Right forelimb (tissue), 1 donor: Measurements from ENCODE around the gene FMR1.

Experiments
- DNase-seq: peaks from one replicate; pipeline ENCODE4 v3.0.0-alpha.2; 2018

The FMR1 gene

GRCh38 chrX:147911192-147912022 lies at the start of gene FMR1:
Gene FMR1 (plus strand): TSS chrX:147911919. CDS start chrX:147912180, 261 bp downstream.
- peak; percentile 92 for DNase-seq

- DNase-seq = no peak
Observed at GRCh38 chrX:147875866-147876596, 35.7 kb upstream of the FMR1 start.

DNA sequence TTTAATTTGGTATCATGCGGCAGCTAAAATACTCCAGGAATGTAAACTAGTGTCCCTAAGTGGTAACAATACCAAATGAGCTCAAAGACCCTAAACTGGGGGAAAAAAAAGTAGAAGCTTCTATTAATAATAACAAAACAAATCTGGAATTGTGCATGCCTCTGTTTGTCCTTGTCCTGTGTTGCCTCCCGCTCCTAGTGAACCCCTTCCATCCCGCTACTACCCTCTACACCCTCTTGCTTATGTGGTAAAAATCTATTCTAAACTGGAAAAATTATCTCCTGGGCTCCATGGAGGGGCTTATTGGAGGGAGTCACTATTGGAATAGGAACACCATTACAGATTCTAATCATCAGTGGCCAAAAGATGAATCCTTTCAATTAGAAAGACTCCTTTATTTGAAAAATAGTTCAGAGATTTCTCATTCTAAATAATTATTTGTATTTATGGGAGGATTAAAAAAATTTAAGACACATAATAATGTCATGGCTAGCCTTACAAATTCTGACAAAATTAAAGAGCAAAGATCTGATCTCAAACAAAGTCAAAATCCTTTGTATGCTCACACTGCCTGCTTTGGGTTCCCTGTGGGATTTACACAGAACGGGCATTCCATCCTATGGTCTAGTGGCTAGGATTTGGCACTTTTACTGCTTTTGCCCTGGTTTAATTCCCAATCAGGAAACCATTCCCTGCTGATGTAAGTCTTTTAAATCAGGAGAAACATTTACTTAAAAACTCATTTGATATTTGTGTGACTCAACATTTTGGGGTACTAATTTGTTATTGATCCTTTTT lies 34.7 kb upstream of the FMR1 start:
- DNase-seq = no peak

DNA sequence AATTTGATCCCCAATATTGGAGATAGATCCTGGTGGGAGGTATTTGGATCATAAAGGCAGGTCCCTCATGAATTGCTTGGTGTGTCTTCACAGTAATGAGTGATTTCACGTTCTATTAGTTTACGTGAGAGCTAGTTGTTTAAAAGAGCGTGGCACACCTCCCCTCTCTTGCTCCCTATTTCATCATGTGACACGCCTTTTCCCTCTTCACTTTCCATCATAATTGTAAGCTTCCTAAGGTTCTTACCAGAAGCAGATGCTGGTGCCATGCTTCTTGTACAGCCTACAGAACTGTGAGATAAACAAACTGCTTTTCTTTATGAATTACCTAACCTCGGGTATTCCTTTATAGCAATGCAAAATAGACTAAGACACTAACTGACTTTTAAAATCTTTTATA lies 34.0 kb upstream of the FMR1 start:
- DNase-seq = no peak

- DNase-seq = no peak
Observed at GRCh38 chrX:147884958-147885357, 26.8 kb upstream of the FMR1 start.

GRCh38 chrX:147890756-147891155 lies 21.0 kb upstream of the FMR1 start:
- no peak for DNase-seq

DNA sequence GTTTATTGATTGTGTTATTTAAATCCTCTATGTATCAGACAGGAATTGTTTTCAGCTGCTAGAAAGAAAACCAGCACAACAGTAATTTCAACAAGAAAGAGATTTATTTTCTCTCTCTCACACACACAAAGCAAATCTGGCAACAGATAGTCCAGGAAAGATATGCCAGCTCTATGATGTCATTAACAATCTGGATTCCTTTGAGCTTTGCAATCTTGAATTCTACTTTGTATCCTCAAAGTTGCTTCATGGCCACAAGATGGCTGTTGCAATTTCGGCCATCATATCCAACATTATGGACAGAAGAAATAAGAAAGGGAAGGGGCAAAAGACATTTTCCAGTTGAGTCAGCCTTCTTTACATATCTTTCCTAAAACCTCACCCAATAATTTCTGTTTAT lies 19.8 kb upstream of the FMR1 start:
- no peak for DNase-seq

DNA sequence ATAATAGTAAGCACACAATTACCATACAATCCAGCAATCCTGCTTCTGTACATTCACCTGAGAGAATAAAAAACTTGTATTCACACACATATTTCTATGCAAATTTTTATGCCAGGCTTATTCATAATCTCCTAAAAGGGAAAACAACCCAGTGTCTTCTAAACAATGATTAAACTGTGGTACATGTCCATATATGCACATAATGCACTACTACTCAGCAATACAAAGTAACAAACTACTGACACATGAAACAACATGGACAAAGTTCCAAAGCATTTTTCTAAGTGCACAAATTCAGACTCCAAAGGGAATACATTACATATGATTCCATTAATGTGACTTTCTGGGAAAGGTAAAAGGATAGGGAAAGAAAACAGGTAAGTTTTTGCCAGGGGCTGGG lies 18.0 kb upstream of the FMR1 start:
- no peak for DNase-seq

DNA sequence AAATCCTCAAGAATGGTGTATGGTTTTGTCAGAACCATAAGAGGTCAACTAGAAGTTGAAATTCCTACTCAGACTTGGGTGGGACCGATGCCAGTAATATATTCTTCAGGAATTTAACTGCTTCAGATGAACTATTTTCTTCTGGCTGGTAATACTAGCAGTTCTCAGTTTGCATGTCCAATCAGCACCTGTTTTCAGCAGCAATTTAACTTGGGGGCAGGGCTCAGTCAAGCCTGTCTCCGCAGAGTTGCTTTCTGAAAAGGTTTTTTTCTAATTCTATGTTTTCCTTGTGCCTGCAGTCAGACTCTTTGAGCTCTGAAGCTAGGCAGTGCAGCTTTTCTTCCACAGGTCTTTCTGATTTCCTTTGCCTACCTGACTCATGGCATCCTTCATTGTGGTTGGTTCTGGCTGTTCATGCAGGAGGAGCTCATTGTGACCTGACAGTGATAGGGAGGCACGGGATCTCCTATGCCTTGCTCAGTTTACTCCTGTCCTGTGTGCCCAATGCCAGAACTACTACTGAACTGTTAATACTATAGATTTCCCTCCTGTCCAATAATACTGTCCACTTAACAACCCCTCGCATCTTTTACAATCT lies 17.3 kb upstream of the FMR1 start:
- DNase-seq = no peak

- no peak for DNase-seq
Observed at GRCh38 chrX:147897117-147897516, 14.6 kb upstream of the FMR1 start.

GRCh38 chrX:147898951-147899350 lies 12.8 kb upstream of the FMR1 start:
- DNase-seq = no peak

GRCh38 chrX:147899379-147900114 lies 12.2 kb upstream of the FMR1 start:
- DNase-seq = no peak

DNA sequence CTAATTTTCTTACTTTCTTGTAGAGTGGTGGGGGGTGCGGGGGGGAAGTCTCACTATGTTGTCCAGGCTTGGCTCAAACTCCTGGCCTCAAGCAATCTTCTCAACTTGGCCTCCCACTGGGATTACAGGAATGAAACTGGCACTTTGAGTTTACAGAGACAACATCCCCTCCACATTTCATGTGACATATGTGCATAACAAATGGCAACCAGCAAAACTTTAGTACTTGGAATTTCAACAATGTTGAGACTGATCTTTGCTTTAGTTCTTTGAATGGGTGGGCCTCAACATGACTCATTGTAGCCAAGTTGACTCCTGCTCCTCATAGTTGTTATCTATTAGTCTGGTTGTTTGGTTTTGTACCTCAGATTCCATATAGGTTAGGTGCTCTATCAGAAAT lies 11.4 kb upstream of the FMR1 start:
- no peak for DNase-seq

DNA sequence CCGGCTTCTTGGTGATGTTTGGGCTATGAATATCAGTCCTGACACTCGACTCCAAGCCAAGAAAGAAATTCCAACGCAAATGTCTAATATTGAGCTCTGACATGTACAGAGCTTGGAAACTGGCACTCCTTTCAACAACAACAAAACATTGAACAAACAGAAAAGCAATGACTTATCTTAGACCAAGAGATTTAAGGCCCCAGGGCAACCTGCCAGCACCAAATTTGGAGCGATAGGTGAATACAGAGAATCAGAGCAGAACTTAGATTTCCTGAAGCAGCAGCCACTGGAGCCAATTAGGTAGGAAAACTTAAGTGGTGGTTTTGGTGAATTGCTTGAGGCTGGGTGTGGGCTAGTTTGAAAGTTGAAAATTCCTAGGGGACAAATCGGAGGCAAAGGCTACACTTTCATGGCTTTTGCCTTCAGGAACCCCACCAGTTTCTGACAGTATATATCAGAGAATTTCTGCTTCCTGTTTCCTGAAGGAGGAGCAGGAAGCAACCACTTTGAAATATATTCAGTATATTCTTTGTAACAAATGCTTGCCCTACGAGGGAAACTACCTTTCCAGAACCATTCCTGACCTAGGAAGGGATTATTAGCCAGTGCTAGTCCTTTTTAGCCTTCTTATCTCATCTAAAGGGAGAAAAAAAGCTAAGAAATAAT lies 10.1 kb upstream of the FMR1 start:
- DNase-seq = no peak

- DNase-seq = no peak
Observed at GRCh38 chrX:147902270-147902669, 9.4 kb upstream of the FMR1 start.

GRCh38 chrX:147908106-147908505 lies 3.6 kb upstream of the FMR1 start:
- DNase-seq = no peak

- DNase-seq = no peak
Observed at GRCh38 chrX:147910607-147911006, 1.1 kb upstream of the FMR1 start.

- DNase-seq = peak; percentile 67
Observed at GRCh38 chrX:147912093-147912801, 528 bp downstream of the FMR1 start.

GRCh38 chrX:147913570-147913969 lies 1.9 kb downstream of the FMR1 start:
- DNase-seq = no peak

- no peak for DNase-seq
Observed at GRCh38 chrX:147914591-147914990, 2.9 kb downstream of the FMR1 start.

DNA sequence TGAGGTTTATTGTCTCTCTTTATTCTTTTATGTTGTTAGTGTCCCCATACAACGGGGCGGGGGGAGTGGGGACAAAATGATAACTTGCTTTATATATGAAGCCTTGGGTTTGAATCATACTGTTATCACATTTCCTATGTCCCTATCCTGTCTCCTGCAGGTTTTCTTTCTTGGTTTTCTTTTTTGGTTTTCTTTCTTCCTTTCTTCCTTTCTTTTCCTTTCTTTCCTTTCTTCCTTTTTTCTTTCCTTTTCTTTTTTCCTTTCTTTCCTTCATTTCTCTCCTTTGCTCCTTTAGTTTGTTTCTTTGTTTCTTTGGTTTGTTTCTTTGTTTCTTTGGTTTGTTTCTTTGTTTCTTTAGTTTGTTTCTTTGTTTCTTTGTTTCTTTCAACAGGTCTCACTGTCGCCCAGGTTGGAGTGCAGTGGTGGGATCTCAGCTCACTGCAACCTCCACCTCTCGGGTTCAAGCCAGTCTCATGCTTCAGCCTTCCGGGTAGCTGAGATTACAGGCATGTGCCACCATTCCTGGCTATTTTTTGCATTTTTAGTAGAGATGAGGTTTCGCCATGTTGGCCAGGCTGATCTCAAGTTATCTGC lies 4.8 kb downstream of the FMR1 start:
- DNase-seq = no peak
